Breast epithelium (tissue), 4 donors: ENCODE data around the gene LIM2. TPM values are rescaled to one million over a fixed set of nuclear protein-coding genes. Genes with fewer than 3 reads are reported as not detected.

Experiments
- DNase-seq, 2 donors: peaks; one replicate each; pipeline ENCODE4 v3.0.0-alpha.2; 2019; ENCODE audit warnings: low spot score in 2 of 2
- H3K27ac ChIP-seq, 2 donors: fragments of 200-600 bp; sonication (generic) in 1 of 2; one replicate each; pipeline ENCODE4 v1.5.1; 2016 to 2019; ENCODE audit warnings: mild to moderate bottlenecking in 1 of 2
- H3K27me3 ChIP-seq, 2 donors: fragments of 200-600 bp; sonication (generic) in 1 of 2; one replicate each; pipeline versions ENCODE4 v1.5.1 to v1.6.0; 2017 to 2019; ENCODE audit warnings: control low read depth in 1 of 2, mild to moderate bottlenecking in 1 of 2
- H3K36me3 ChIP-seq: fragments of 200-600 bp; one replicate; pipeline ENCODE4 v1.5.1; 2019
- H3K4me1 ChIP-seq, 2 donors: fragments of 200-600 bp; sonication (generic); one replicate each; pipeline ENCODE4 v1.5.1; 2016 to 2019; ENCODE audit warnings: control low read depth in 1 of 2
- H3K4me3 ChIP-seq, 3 donors: fragments of 200-600 bp; sonication (generic); 1 replicate in 2 of 3; 2 replicates in 1 of 3; pipeline ENCODE4 v1.5.1; 2016 to 2019; ENCODE audit warnings: mild to moderate bottlenecking in 3 of 3, moderate library complexity in 2 of 3
- H3K9me3 ChIP-seq, 2 donors: fragments of 200-600 bp; sonication (generic) in 1 of 2; one replicate each; pipeline ENCODE4 v1.5.1; 2016 to 2019; ENCODE audit warnings: control low read depth in 1 of 2
- CTCF ChIP-seq, 3 donors: fragments of 450-650 bp; IDR thresholded peaks; one replicate each; pipeline ENCODE4 v1.5.1; 2016 to 2017; ENCODE audit warnings: antibody characterized with exemption in 3 of 3, mild to moderate bottlenecking in 3 of 3, moderate library complexity in 3 of 3
- POLR2A ChIP-seq: fragments of 450-650 bp; IDR thresholded peaks from one replicate; pipeline ENCODE4 v1.6.1; 2016; ENCODE audit warnings: antibody characterized with exemption, mild to moderate bottlenecking, moderate library complexity
- POLR2AphosphoS5 ChIP-seq, 3 donors: sonication (generic); formaldehyde crosslinking; IDR thresholded peaks; one replicate each; pipeline ENCODE4 v1.6.1; 2017; ENCODE audit warnings: antibody characterized with exemption in 3 of 3
- intact Hi-C: fragments of 100-400 bp; cut with DNase I; formaldehyde crosslinking; loops from one replicate; pipeline ENCODE4 v1.15.1; 2023; ENCODE audit warnings: low total_unique reads
- total RNA-seq, 3 donors: library from RNA; depleted of rRNA; stranded (reverse); fragments of >200 nt; gene quantifications; one replicate each; pipeline ENCODE4 v1.1.0, GENCODE V29; 2016

The LIM2 gene
- total RNA-seq, 3 donors from 2014 or later = not detected

- no peaks in the 10 kb centered on the region for H3K4me1 ChIP-seq
- no peak overlapping the region for H3K4me3 ChIP-seq
- no peak for DNase-seq
- H3K27me3 ChIP-seq = no peaks in the 10 kb centered on the region
- no peaks in the 10 kb centered on the region for H3K36me3 ChIP-seq
- no peaks in the 10 kb centered on the region for H3K9me3 ChIP-seq
- intact Hi-C loops = no loop called here
- no peak overlapping the region for H3K27ac ChIP-seq
- TF ChIP-seq POLR2AphosphoS5 (IDR thresholded peaks at IDR 0.05) (no peak), CTCF (IDR thresholded peaks at IDR 0.05) (no peak), POLR2A (no peak)
Measured at GRCh38 chr19:51354742-51355148, 33.0 kb downstream of the LIM2 start.

- Histone ChIP-seq H3K36me3 (no peaks in the 10 kb centered on the region), H3K27ac (no peak overlapping the region), H3K4me1 (no peaks in the 10 kb centered on the region), H3K4me3 (no peak overlapping the region), H3K27me3 (no peaks in the 10 kb centered on the region), H3K9me3 (no peaks in the 10 kb centered on the region)
- TF ChIP-seq POLR2AphosphoS5 (IDR thresholded peaks at IDR 0.05) (no peak), POLR2A (no peak), CTCF (IDR thresholded peaks at IDR 0.05) (no peak)
- DNase-seq = no peak
- intact Hi-C loops = no loop called here
Measured at GRCh38 chr19:51354103-51354741, 33.6 kb downstream of the LIM2 start.

- no peak overlapping the region for H3K27ac ChIP-seq
- intact Hi-C loops = no loop called here
Measured at GRCh38 chr19:51352783-51353360, 34.9 kb downstream of the LIM2 start.

GRCh38 chr19:51351266-51351990 lies 36.3 kb downstream of the LIM2 start:
- Histone ChIP-seq H3K36me3 (no peaks in the 10 kb centered on the region), H3K27me3 (no peaks in the 10 kb centered on the region), H3K27ac (no peak overlapping the region), H3K9me3 (no peaks in the 10 kb centered on the region), H3K4me1 (no peaks in the 10 kb centered on the region), H3K4me3 (no peak overlapping the region)
- intact Hi-C loops = no loop called here
- no peak for TF ChIP-seq POLR2AphosphoS5 (IDR thresholded peaks at IDR 0.05)
- TF ChIP-seq CTCF (IDR thresholded peaks at IDR 0.05) = no peak
- TF ChIP-seq POLR2A = no peak
- DNase-seq = no peak

More at GRCh38 chr19:51352783-51353360, 34.9 kb downstream of the LIM2 start:
- Histone ChIP-seq H3K4me1 (no peaks in the 10 kb centered on the region), H3K27me3 (no peaks in the 10 kb centered on the region), H3K36me3 (no peaks in the 10 kb centered on the region), H3K4me3 (no peak overlapping the region), H3K9me3 (no peaks in the 10 kb centered on the region)
- TF ChIP-seq CTCF (IDR thresholded peaks at IDR 0.05) = no peak
- TF ChIP-seq POLR2A = no peak
- DNase-seq = no peak
